T-helper 1 cell (primary cell): ENCODE results near the gene CLDN34.

Experiments used
- DNase-seq, 5 donors: peaks; one replicate each; pipeline ENCODE4 v3.0.0-alpha.2; 2012 to 2020

Gene CLDN34

GRCh38 chrX:9983441-9983840, 16.3 kb downstream of the CLDN34 start:
- DNase-seq: no peak

- no peak for DNase-seq
Measured at GRCh38 chrX:9983846-9984245, 16.7 kb downstream of the CLDN34 start.

- DNase-seq: no peak
Measured at GRCh38 chrX:9988762-9989161, 21.6 kb downstream of the CLDN34 start.

GRCh38 chrX:9992061-9992460, 24.9 kb downstream of the CLDN34 start:
- no peak for DNase-seq

- DNase-seq: no peak
Measured at GRCh38 chrX:9992724-9993123, 25.6 kb downstream of the CLDN34 start.

GRCh38 chrX:9995855-9996339, 28.7 kb downstream of the CLDN34 start:
- DNase-seq: peak; percentile 46 to 77 (median 64)

GRCh38 chrX:9997041-9997440, 29.9 kb downstream of the CLDN34 start:
- DNase-seq: no peak

GRCh38 chrX:9997524-9997923, 30.4 kb downstream of the CLDN34 start:
- peak in 2 of 5 donors; percentile 6 to 56 for DNase-seq

- DNase-seq: no peak
Measured at GRCh38 chrX:10001496-10001895, 34.3 kb downstream of the CLDN34 start.

- DNase-seq: no peak
Measured at GRCh38 chrX:10004832-10005475, 37.8 kb downstream of the CLDN34 start.

- no peak for DNase-seq
Measured at GRCh38 chrX:10006086-10006485, 38.9 kb downstream of the CLDN34 start.

GRCh38 chrX:10006770-10007169, 39.6 kb downstream of the CLDN34 start:
- DNase-seq: no peak

GRCh38 chrX:10007621-10008020, 40.5 kb downstream of the CLDN34 start:
- no peak for DNase-seq

GRCh38 chrX:10008483-10009056, 41.4 kb downstream of the CLDN34 start:
- DNase-seq: no peak

- no peak for DNase-seq
Measured at GRCh38 chrX:10009741-10010140, 42.6 kb downstream of the CLDN34 start.

- no peak for DNase-seq
Measured at GRCh38 chrX:10010686-10011085, 43.5 kb downstream of the CLDN34 start.

- peak in 1 of 5 donors; percentile 40 for DNase-seq
Measured at GRCh38 chrX:10011261-10011931, 44.2 kb downstream of the CLDN34 start.

- no peak for DNase-seq
Measured at GRCh38 chrX:10011991-10012390, 44.8 kb downstream of the CLDN34 start.

GRCh38 chrX:10014462-10015354, 47.5 kb downstream of the CLDN34 start:
- peak; percentile 63 to 75 (median 67) for DNase-seq

- DNase-seq: no peak
Measured at GRCh38 chrX:10015355-10015722, 48.2 kb downstream of the CLDN34 start.

GRCh38 chrX:10015723-10016518, 48.8 kb downstream of the CLDN34 start:
- peak in 1 of 5 donors; percentile 20 for DNase-seq

GRCh38 chrX:10016519-10017132, 49.5 kb downstream of the CLDN34 start:
- no peak for DNase-seq
